CD14-positive monocyte (primary cell): ENCODE data around the gene CDKAL1. TPM values are rescaled to one million over a fixed set of nuclear protein-coding genes. Genes with fewer than 3 reads are reported as not detected.

Experiments used
- DNase-seq, 3 donors: peaks; one replicate each; pipeline ENCODE4 v3.0.0-alpha.2; 2011 to 2022
- H2AFZ ChIP-seq: 2 replicates; pipeline ENCODE4 v1.6.0; 2012; ENCODE audit warnings: mild to moderate bottlenecking, low read depth, low read length, inconsistent platforms; ENCODE audit not compliant: insufficient read depth, poor library complexity, severe bottlenecking
- H3K27ac ChIP-seq, 2 donors: 1 replicate in 1 of 2; 2 replicates in 1 of 2; pipeline ENCODE4 v1.5.1; 2012 to 2013; ENCODE audit warnings: low read length in 2 of 2, control low read depth in 1 of 2, inconsistent platforms in 1 of 2, low read depth in 1 of 2, mild to moderate bottlenecking in 1 of 2
- H3K27me3 ChIP-seq, 2 donors: one replicate each; pipeline versions ENCODE4 v1.6.0 to v1.6.1; 2011 to 2013; ENCODE audit warnings: low read length in 2 of 2; ENCODE audit not compliant: control insufficient read depth in 2 of 2, insufficient read depth in 2 of 2
- H3K36me3 ChIP-seq, 2 donors: replicated peaks in 1 of 2; 1 replicate in 1 of 2; 2 replicates in 1 of 2; pipeline versions ENCODE4 v1.5.1 to v1.6.1; 2012 to 2013; ENCODE audit warnings: low read length in 2 of 2, control low read depth in 1 of 2, inconsistent platforms in 1 of 2, mild to moderate bottlenecking in 1 of 2; ENCODE audit not compliant: insufficient read depth in 2 of 2, control insufficient read depth in 1 of 2
- H3K4me1 ChIP-seq, 2 donors: 1 replicate in 1 of 2; 2 replicates in 1 of 2; pipeline versions ENCODE4 v1.5.1 to v1.6.1; 2012 to 2013; ENCODE audit warnings: low read length in 2 of 2, control low read depth in 1 of 2, inconsistent platforms in 1 of 2, mild to moderate bottlenecking in 1 of 2, moderate library complexity in 1 of 2; ENCODE audit not compliant: insufficient read depth in 2 of 2, control insufficient read depth in 1 of 2
- H3K4me2 ChIP-seq: replicated peaks from 2 replicates; pipeline ENCODE3; 2012; ENCODE audit warnings: low read length, moderate library complexity, mild to moderate bottlenecking; ENCODE audit not compliant: poor library complexity, severe bottlenecking; ENCODE audit errors: extremely low read depth
- H3K4me3 ChIP-seq, 3 experiments: fragments of 200-600 bp in 1 of 3; sonication (generic) in 1 of 3; replicated peaks in 1 of 3; 1 replicate in 2 of 3; 2 replicates in 1 of 3; pipeline ENCODE4 v1.5.1; 2011 to 2013; ENCODE audit warnings: low read length in 3 of 3, mild to moderate bottlenecking in 3 of 3, control low read depth in 2 of 3, low read depth in 2 of 3, inconsistent platforms in 1 of 3, moderate library complexity in 1 of 3
- H3K79me2 ChIP-seq: 2 replicates; pipeline ENCODE4 v1.6.0; 2012; ENCODE audit warnings: mild to moderate bottlenecking, control low read depth, inconsistent platforms, low read length, moderate library complexity; ENCODE audit not compliant: insufficient read depth
- H3K9ac ChIP-seq: 2 replicates; pipeline ENCODE4 v1.6.0; 2017; ENCODE audit warnings: low read length, mild to moderate bottlenecking; ENCODE audit not compliant: insufficient read depth, poor library complexity, severe bottlenecking
- H3K9me3 ChIP-seq, 2 donors: replicated peaks in 1 of 2; 1 replicate in 1 of 2; 2 replicates in 1 of 2; pipeline versions ENCODE4 v1.5.1 to v1.6.1; 2012 to 2013; ENCODE audit warnings: low read length in 2 of 2, control low read depth in 1 of 2; ENCODE audit not compliant: control insufficient read depth in 1 of 2, insufficient read depth in 1 of 2
- H4K20me1 ChIP-seq: 2 replicates; pipeline ENCODE4 v1.6.0; 2012; ENCODE audit warnings: mild to moderate bottlenecking, low read length, control low read depth, moderate library complexity; ENCODE audit not compliant: insufficient read depth
- H3K27ac Mint-ChIP-seq, 7 donors: one replicate each; pipeline ENCODE4 v1.8.0; 2020; ENCODE audit warnings: mild to moderate bottlenecking in 7 of 7, mixed read lengths in 7 of 7, moderate library complexity in 6 of 7, inconsistent platforms in 2 of 7
- H3K27me3 Mint-ChIP-seq, 3 donors: one replicate each; pipeline ENCODE4 v1.8.0; 2021 to 2022; ENCODE audit warnings: low read depth in 3 of 3, mild to moderate bottlenecking in 3 of 3, mixed read lengths in 3 of 3, moderate library complexity in 3 of 3, inconsistent platforms in 1 of 3
- H3K36me3 Mint-ChIP-seq, 2 donors: one replicate each; pipeline ENCODE4 v1.8.0; 2020; ENCODE audit warnings: mixed read lengths in 2 of 2, inconsistent platforms in 1 of 2, mild to moderate bottlenecking in 1 of 2
- H3K4me1 Mint-ChIP-seq: one replicate; pipeline ENCODE4 v1.8.0; 2020; ENCODE audit warnings: mild to moderate bottlenecking, mixed read lengths
- H3K4me3 Mint-ChIP-seq, 2 donors: one replicate each; pipeline ENCODE4 v1.8.0; 2020; ENCODE audit warnings: mild to moderate bottlenecking in 2 of 2, mixed read lengths in 2 of 2, moderate library complexity in 1 of 2
- H3K9me3 Mint-ChIP-seq, 7 donors: one replicate each; pipeline ENCODE4 v1.8.0; 2020 to 2022; ENCODE audit warnings: mixed read lengths in 7 of 7, mild to moderate bottlenecking in 6 of 7, moderate library complexity in 6 of 7, inconsistent platforms in 2 of 7
- CTCF ChIP-seq: fragments of 200-600 bp; IDR thresholded peaks from one replicate; pipeline ENCODE4 v1.8.0; 2022; ENCODE audit warnings: antibody characterized with exemption, mild to moderate bottlenecking
- WGBS: methylation state at CpG from one replicate; pipeline ENCODE4 v1.1.5; 2013; ENCODE audit warnings: missing lambda C conversion rate; ENCODE audit not compliant: insufficient coverage; 5-methylcytosine and 5-hydroxymethylcytosine counted together
- intact Hi-C, 2 donors: fragments of 100-400 bp; cut with micrococcal nuclease; formaldehyde crosslinking; loops; one replicate each; pipeline versions ENCODE4 v1.15.0 to v1.15.1; 2023
- polyA plus RNA-seq, 3 donors: library from polyadenylated mRNA; depleted of rRNA in 1 of 3; unstranded in 2 of 3; stranded (reverse) in 1 of 3; fragments of 300-500 nt in 2 of 3; fragments of >200 nt in 1 of 3; fragmentation: Illumina TruSeq in 2 of 3; gene quantifications; 1 replicate in 2 of 3; 2 replicates in 1 of 3; pipeline ENCODE4 v1.2.3, GENCODE V29; 2012 to 2021

The CDKAL1 gene
- polyA plus RNA-seq, 3 donors, result 3.2 to 12.4 (median 8.3) TPM

- no peak for DNase-seq
- Mint-ChIP-seq H3K27me3 (peaks cover 0 to 2% (median 0%) of the 10 kb centered on the region in 3 donors), H3K4me3 (no peak overlapping the region)
These were observed 399.0 kb downstream of the CDKAL1 start for GRCh38 chr6:20933057-20933788.

GRCh38 chr6:20936949-20937348, 402.7 kb downstream of the CDKAL1 start:
- no peak for TF ChIP-seq CTCF
- H3K9me3 ChIP-seq, result peaks cover 0 to 12% of the 10 kb centered on the region in 2 donors
- Mint-ChIP-seq H3K36me3 (peaks cover 6 to 7% of the 10 kb centered on the region in 2 donors), H3K9me3 (peaks cover 0 to 8% (median 4%) of the 10 kb centered on the region in 7 donors), H3K27me3 (no peaks in the 10 kb centered on the region), H3K4me1 (no peaks in the 10 kb centered on the region), H3K4me3 (no peak overlapping the region), H3K27ac (no peak overlapping the region)
- no peak overlapping the region for H3K27ac ChIP-seq
- WGBS, result no CpG with 5 or more reads among the region's 2 CpGs
- no peaks in the 10 kb centered on the region for H3K4me1 ChIP-seq
- DNase-seq, result no peak
- no peak overlapping the region for H2AFZ ChIP-seq
- H3K4me3 ChIP-seq, result no peak overlapping the region
- no peak overlapping the region for H3K9ac ChIP-seq
- H3K27me3 ChIP-seq, result no peaks in the 10 kb centered on the region
- no peaks in the 10 kb centered on the region for H3K36me3 ChIP-seq
- no peaks in the 10 kb centered on the region for H4K20me1 ChIP-seq
- intact Hi-C loops, result no loop called here
- H3K79me2 ChIP-seq, result no peaks in the 10 kb centered on the region
- H3K4me2 ChIP-seq, result no peak overlapping the region

More at GRCh38 chr6:20933057-20933788, 399.0 kb downstream of the CDKAL1 start:
- Histone ChIP-seq H3K4me2 (no peak overlapping the region), H3K27me3 (no peaks in the 10 kb centered on the region), H4K20me1 (no peaks in the 10 kb centered on the region), H3K4me1 (no peaks in the 10 kb centered on the region), H3K9ac (no peak overlapping the region), H3K4me3 (no peak overlapping the region), H3K36me3 (no peaks in the 10 kb centered on the region), H3K9me3 (peaks cover 0 to 6% of the 10 kb centered on the region in 2 donors), H3K79me2 (no peaks in the 10 kb centered on the region), H2AFZ (no peak overlapping the region), H3K27ac (no peak overlapping the region)
- intact Hi-C loops, result no loop called here
- no peak overlapping the region for H3K27ac Mint-ChIP-seq
- WGBS, result no CpG with 5 or more reads among the region's 2 CpGs
- no peak for TF ChIP-seq CTCF
- peaks cover 6 to 7% of the 10 kb centered on the region in 2 donors for H3K36me3 Mint-ChIP-seq
- H3K9me3 Mint-ChIP-seq, result peaks cover 0 to 9% (median 2%) of the 10 kb centered on the region in 7 donors
- no peaks in the 10 kb centered on the region for H3K4me1 Mint-ChIP-seq
